Measurements from ENCODE around the gene AGAP3.
"Not testable (repeated sequence)": the region's sequence is repeated elsewhere in the genome, so short reads cannot be mapped to it uniquely, and the experiment has no call there.

AGAP3 gene

GRCh38 chr7:151085691-151086620 is at the start of gene AGAP3:
AGAP3 (plus strand) TSS chr7:151086475; CDS start chr7:151086742, 267 bp downstream.
- DNase-seq, result peak; percentile 71

GRCh38 chr7:151038951-151039849 is 47.1 kb upstream of the AGAP3 start:
- DNase-seq, result peak; percentile 56

GRCh38 chr7:151039850-151040548 is 46.3 kb upstream of the AGAP3 start:
- DNase-seq, result no peak

GRCh38 chr7:151040616-151041375 is 45.5 kb upstream of the AGAP3 start:
- no peak for DNase-seq

GRCh38 chr7:151043449-151043848 is 42.8 kb upstream of the AGAP3 start:
- DNase-seq, result not testable (repeated sequence)

- DNase-seq, result no peak
Observed at GRCh38 chr7:151043959-151044358, 42.3 kb upstream of the AGAP3 start.

GRCh38 chr7:151045262-151045661 is 41.0 kb upstream of the AGAP3 start:
- no peak for DNase-seq

GRCh38 chr7:151045967-151046366 is 40.3 kb upstream of the AGAP3 start:
- no peak for DNase-seq

- no peak for DNase-seq
Observed at GRCh38 chr7:151046603-151047573, 39.4 kb upstream of the AGAP3 start.

GRCh38 chr7:151047976-151048815 is 38.1 kb upstream of the AGAP3 start, which contains the start of gene ASIC3:
ASIC3 (plus strand) TSS chr7:151048531; CDS start chr7:151048886, 355 bp downstream.
- no peak for DNase-seq

GRCh38 chr7:151048911-151049463 is 37.3 kb upstream of the AGAP3 start:
- no peak for DNase-seq

GRCh38 chr7:151051108-151051507 is 35.2 kb upstream of the AGAP3 start:
- peak; percentile 48 for DNase-seq

GRCh38 chr7:151053096-151053495 is 33.2 kb upstream of the AGAP3 start:
- DNase-seq, result no peak

- no peak for DNase-seq
Observed at GRCh38 chr7:151053751-151054150, 32.5 kb upstream of the AGAP3 start.

GRCh38 chr7:151056283-151056665 is 30.0 kb upstream of the AGAP3 start:
- DNase-seq, result no peak

- no peak for DNase-seq
Observed at GRCh38 chr7:151056666-151057505, 29.4 kb upstream of the AGAP3 start.

- no peak for DNase-seq
Observed at GRCh38 chr7:151057506-151057988, 28.7 kb upstream of the AGAP3 start, which contains the start of gene CDK5. CDK5 (minus strand) TSS chr7:151057897; CDS start chr7:151057848, 49 bp downstream.

Data from activated CD4-positive, alpha-beta T cell treated with anti-CD3 and anti-CD28 coated beads, Interleukin-2, amount 50 U/mL, for 16 hours (primary cell).